ENCODE measurements around the gene COL6A1.
"Not testable (repeated sequence)": the region's sequence is repeated elsewhere in the genome, so short reads cannot be mapped to it uniquely, and the experiment has no call there.

The COL6A1 gene

GRCh38 chr21:46003575-46004007 lies 22.0 kb downstream of the COL6A1 start:
- H3K4me3 ChIP-seq (ENCODE audit: low read length), result no peak overlapping the region
- no peak for DNase-seq (ENCODE audit: low read depth, low spot score)
- WGBS (ENCODE audit: insufficient coverage, insufficient read length), result no CpG with 5 or more reads among the region's 42 CpGs
- no peak overlapping the region for H3K27ac ChIP-seq (ENCODE audit: low read length)
- no peaks in the 10 kb centered on the region for H3K27me3 ChIP-seq (ENCODE audit: control insufficient read depth, insufficient read depth, low read length)
- peaks cover 20% of the 10 kb centered on the region for H3K36me3 ChIP-seq (ENCODE audit: control insufficient read depth, insufficient read depth, low read length)
- H3K9me3 ChIP-seq (ENCODE audit: control insufficient read depth, insufficient read depth, low read length), result peaks cover 2% of the 10 kb centered on the region; the same call in 1 of the 2 replicates
- H3K4me1 ChIP-seq (ENCODE audit: control insufficient read depth, insufficient read depth, low read length), result no peaks in the 10 kb centered on the region; the same call in 1 of the 2 replicates

- Histone ChIP-seq H3K27ac (ENCODE audit: low read length) (no peak overlapping the region), H3K9me3 (ENCODE audit: control insufficient read depth, insufficient read depth, low read length) (peaks cover 2% of the 10 kb centered on the region; the same call in 1 of the 2 replicates), H3K27me3 (ENCODE audit: control insufficient read depth, insufficient read depth, low read length) (no peaks in the 10 kb centered on the region), H3K4me3 (ENCODE audit: low read length) (no peak overlapping the region), H3K4me1 (ENCODE audit: control insufficient read depth, insufficient read depth, low read length) (no peaks in the 10 kb centered on the region; the same call in 1 of the 2 replicates), H3K36me3 (ENCODE audit: control insufficient read depth, insufficient read depth, low read length) (peaks cover 20% of the 10 kb centered on the region)
- DNase-seq (ENCODE audit: low read depth, low spot score), result no peak
- no CpG with 5 or more reads among the region's 24 CpGs for WGBS (ENCODE audit: insufficient coverage, insufficient read length)
Measured at GRCh38 chr21:46004168-46004861, 22.7 kb downstream of the COL6A1 start.

GRCh38 chr21:46005081-46005480 lies 23.5 kb downstream of the COL6A1 start:
- DNase-seq (ENCODE audit: low read depth, low spot score), result no peak
- H3K36me3 ChIP-seq (ENCODE audit: control insufficient read depth, insufficient read depth, low read length), result peaks cover 20% of the 10 kb centered on the region
- WGBS (ENCODE audit: insufficient coverage, insufficient read length), result no CpG with 5 or more reads among the region's 12 CpGs
- H3K9me3 ChIP-seq (ENCODE audit: control insufficient read depth, insufficient read depth, low read length), result peaks cover 2% of the 10 kb centered on the region; the same call in 1 of the 2 replicates
- no peaks in the 10 kb centered on the region for H3K27me3 ChIP-seq (ENCODE audit: control insufficient read depth, insufficient read depth, low read length)
- no peak overlapping the region for H3K4me3 ChIP-seq (ENCODE audit: low read length)
- no peaks in the 10 kb centered on the region; the same call in 1 of the 2 replicates for H3K4me1 ChIP-seq (ENCODE audit: control insufficient read depth, insufficient read depth, low read length)
- H3K27ac ChIP-seq (ENCODE audit: low read length), result no peak overlapping the region

- WGBS (ENCODE audit: insufficient coverage, insufficient read length), result no CpG with 5 or more reads among the region's 20 CpGs
- Histone ChIP-seq H3K4me3 (ENCODE audit: low read length) (no peak overlapping the region), H3K27ac (ENCODE audit: low read length) (no peak overlapping the region), H3K4me1 (ENCODE audit: control insufficient read depth, insufficient read depth, low read length) (no peaks in the 10 kb centered on the region; the same call in 1 of the 2 replicates), H3K36me3 (ENCODE audit: control insufficient read depth, insufficient read depth, low read length) (peaks cover 20% of the 10 kb centered on the region), H3K9me3 (ENCODE audit: control insufficient read depth, insufficient read depth, low read length) (peaks cover 2% of the 10 kb centered on the region; the same call in 1 of the 2 replicates), H3K27me3 (ENCODE audit: control insufficient read depth, insufficient read depth, low read length) (no peaks in the 10 kb centered on the region)
- no peak for DNase-seq (ENCODE audit: low read depth, low spot score)
Measured at GRCh38 chr21:46005481-46005881, 23.9 kb downstream of the COL6A1 start.

- DNase-seq (ENCODE audit: low read depth, low spot score); H3K27ac ChIP-seq (ENCODE audit: low read length); H3K27me3 ChIP-seq (ENCODE audit: control insufficient read depth, insufficient read depth, low read length); H3K9me3 ChIP-seq (ENCODE audit: control insufficient read depth, insufficient read depth, low read length); H3K4me1 ChIP-seq (ENCODE audit: control insufficient read depth, insufficient read depth, low read length); H3K4me3 ChIP-seq (ENCODE audit: low read length): not testable (repeated sequence)
- WGBS (ENCODE audit: insufficient coverage, insufficient read length), result no CpG with 5 or more reads among the region's 64 CpGs
- H3K36me3 ChIP-seq (ENCODE audit: control insufficient read depth, insufficient read depth, low read length), result peaks cover 20% of the 10 kb centered on the region
Measured at GRCh38 chr21:46005894-46006546, 24.4 kb downstream of the COL6A1 start.

- H3K4me1 ChIP-seq (ENCODE audit: control insufficient read depth, insufficient read depth, low read length), result no peaks in the 10 kb centered on the region; the same call in 1 of the 2 replicates
- no peak for DNase-seq (ENCODE audit: low read depth, low spot score)
- no CpG with 5 or more reads among the region's 40 CpGs for WGBS (ENCODE audit: insufficient coverage, insufficient read length)
- peaks cover 2% of the 10 kb centered on the region; the same call in 1 of the 2 replicates for H3K9me3 ChIP-seq (ENCODE audit: control insufficient read depth, insufficient read depth, low read length)
- H3K4me3 ChIP-seq (ENCODE audit: low read length), result no peak overlapping the region; the same call in 1 of the 2 replicates
- H3K27me3 ChIP-seq (ENCODE audit: control insufficient read depth, insufficient read depth, low read length), result no peaks in the 10 kb centered on the region
- peaks cover 16% of the 10 kb centered on the region for H3K36me3 ChIP-seq (ENCODE audit: control insufficient read depth, insufficient read depth, low read length)
- no peak overlapping the region for H3K27ac ChIP-seq (ENCODE audit: low read length)
Measured at GRCh38 chr21:46006547-46007491, 25.2 kb downstream of the COL6A1 start.

GRCh38 chr21:46007492-46007868 lies 25.9 kb downstream of the COL6A1 start:
- no CpG with 5 or more reads among the region's 4 CpGs for WGBS (ENCODE audit: insufficient coverage, insufficient read length)
- Histone ChIP-seq H3K36me3 (ENCODE audit: control insufficient read depth, insufficient read depth, low read length) (peaks cover 12% of the 10 kb centered on the region), H3K9me3 (ENCODE audit: control insufficient read depth, insufficient read depth, low read length) (peaks cover 2% of the 10 kb centered on the region; the same call in 1 of the 2 replicates), H3K4me1 (ENCODE audit: control insufficient read depth, insufficient read depth, low read length) (no peaks in the 10 kb centered on the region; the same call in 1 of the 2 replicates), H3K27ac (ENCODE audit: low read length) (no peak overlapping the region), H3K4me3 (ENCODE audit: low read length) (no peak overlapping the region; the same call in 1 of the 2 replicates), H3K27me3 (ENCODE audit: control insufficient read depth, insufficient read depth, low read length) (no peaks in the 10 kb centered on the region)
- DNase-seq (ENCODE audit: low read depth, low spot score), result no peak

GRCh38 chr21:46008893-46009621 lies 27.5 kb downstream of the COL6A1 start:
- WGBS (ENCODE audit: insufficient coverage, insufficient read length), result no CpG with 5 or more reads among the region's 16 CpGs
- Histone ChIP-seq H3K27me3 (ENCODE audit: control insufficient read depth, insufficient read depth, low read length) (no peaks in the 10 kb centered on the region), H3K27ac (ENCODE audit: low read length) (no peak overlapping the region), H3K9me3 (ENCODE audit: control insufficient read depth, insufficient read depth, low read length) (peaks cover 2% of the 10 kb centered on the region; the same call in 1 of the 2 replicates), H3K36me3 (ENCODE audit: control insufficient read depth, insufficient read depth, low read length) (no peaks in the 10 kb centered on the region), H3K4me1 (ENCODE audit: control insufficient read depth, insufficient read depth, low read length) (no peaks in the 10 kb centered on the region; the same call in 1 of the 2 replicates), H3K4me3 (ENCODE audit: low read length) (no peak overlapping the region; the same call in 1 of the 2 replicates)
- no peak for DNase-seq (ENCODE audit: low read depth, low spot score)

GRCh38 chr21:46009951-46010705 lies 28.6 kb downstream of the COL6A1 start:
- no peaks in the 10 kb centered on the region; the same call in 1 of the 2 replicates for H3K4me1 ChIP-seq (ENCODE audit: control insufficient read depth, insufficient read depth, low read length)
- no peak overlapping the region; the same call in 1 of the 2 replicates for H3K4me3 ChIP-seq (ENCODE audit: low read length)
- H3K27ac ChIP-seq (ENCODE audit: low read length), result no peak overlapping the region
- H3K36me3 ChIP-seq (ENCODE audit: control insufficient read depth, insufficient read depth, low read length), result no peaks in the 10 kb centered on the region
- no peak for DNase-seq (ENCODE audit: low read depth, low spot score)
- peaks cover 2% of the 10 kb centered on the region; the same call in 1 of the 2 replicates for H3K9me3 ChIP-seq (ENCODE audit: control insufficient read depth, insufficient read depth, low read length)
- H3K27me3 ChIP-seq (ENCODE audit: control insufficient read depth, insufficient read depth, low read length), result no peaks in the 10 kb centered on the region
- no CpG with 5 or more reads among the region's 34 CpGs for WGBS (ENCODE audit: insufficient coverage, insufficient read length)

Data from iPS DF 6.9 (cell line).